NT2/D1 (cell line): Measurements from ENCODE around the gene POLR2J2.
"Not testable (repeated sequence)": the region's sequence is repeated elsewhere in the genome, so short reads cannot be mapped to it uniquely, and the experiment has no call there.

Experiments used
- DNase-seq: peaks from one replicate; pipeline ENCODE4 v3.0.0-alpha.2; 2011; ENCODE audit warnings: low read depth, low spot score
- H3K27me3 ChIP-seq: 2 replicates; pipeline ENCODE4 v1.6.0; 2011; ENCODE audit warnings: mild to moderate bottlenecking; ENCODE audit not compliant: insufficient read length, insufficient read depth
- H3K36me3 ChIP-seq: 2 replicates; pipeline ENCODE4 v1.6.1; 2011; ENCODE audit warnings: mild to moderate bottlenecking, low read length, mixed read lengths; ENCODE audit not compliant: insufficient read depth, insufficient read length
- H3K4me1 ChIP-seq: 2 replicates; pipeline ENCODE4 v1.5.1; 2011; ENCODE audit not compliant: insufficient read depth, insufficient read length
- H3K4me3 ChIP-seq: 2 replicates; pipeline ENCODE4 v1.5.1; 2011; ENCODE audit warnings: low read depth; ENCODE audit not compliant: insufficient read length
- H3K9ac ChIP-seq: 2 replicates; pipeline ENCODE4 v1.6.0; 2011; ENCODE audit warnings: low read depth; ENCODE audit not compliant: insufficient read length
- H3K9me3 ChIP-seq: 2 replicates; pipeline ENCODE4 v1.5.1; 2011; ENCODE audit warnings: mild to moderate bottlenecking, low read length; ENCODE audit not compliant: insufficient read depth

The POLR2J2 gene

GRCh38 chr7:102649924-102650323 is 21.5 kb downstream of the POLR2J2 start, which contains the start of gene SPDYE2B:
Gene SPDYE2B (plus strand): TSS chr7:102650319. CDS start chr7:102652349, 2,030 bp downstream.
- H3K4me3 ChIP-seq, H3K9me3 ChIP-seq, H3K9ac ChIP-seq, H3K4me1 ChIP-seq, H3K36me3 ChIP-seq, H3K27me3 ChIP-seq, DNase-seq: not testable (repeated sequence)

- not testable (repeated sequence) for H3K4me3 ChIP-seq, H3K9ac ChIP-seq, H3K4me1 ChIP-seq, H3K36me3 ChIP-seq, DNase-seq, H3K9me3 ChIP-seq, H3K27me3 ChIP-seq
These were observed 23.6 kb downstream of the POLR2J2 start for GRCh38 chr7:102647813-102648212.

GRCh38 chr7:102643404-102643803 is 28.1 kb downstream of the POLR2J2 start:
- not testable (repeated sequence) for H3K4me1 ChIP-seq, H3K4me3 ChIP-seq, H3K27me3 ChIP-seq, H3K36me3 ChIP-seq, DNase-seq, H3K9me3 ChIP-seq, H3K9ac ChIP-seq

GRCh38 chr7:102642691-102643090 is 28.8 kb downstream of the POLR2J2 start, which contains the start of gene UPK3BL1:
Gene UPK3BL1 (minus strand): TSS chr7:102642791. CDS start chr7:102642741, 50 bp downstream.
- not testable (repeated sequence) for DNase-seq, H3K9ac ChIP-seq, H3K36me3 ChIP-seq, H3K9me3 ChIP-seq, H3K27me3 ChIP-seq, H3K4me3 ChIP-seq, H3K4me1 ChIP-seq

- H3K4me1 ChIP-seq, H3K27me3 ChIP-seq, DNase-seq, H3K4me3 ChIP-seq, H3K9ac ChIP-seq, H3K9me3 ChIP-seq, H3K36me3 ChIP-seq: not testable (repeated sequence)
These were observed 32.6 kb downstream of the POLR2J2 start for GRCh38 chr7:102638848-102639247.

- H3K9me3 ChIP-seq, H3K27me3 ChIP-seq, H3K36me3 ChIP-seq, DNase-seq, H3K4me3 ChIP-seq, H3K9ac ChIP-seq, H3K4me1 ChIP-seq: not testable (repeated sequence)
These were observed 34.5 kb downstream of the POLR2J2 start for GRCh38 chr7:102636956-102637355.

- H3K9ac ChIP-seq, DNase-seq, H3K9me3 ChIP-seq, H3K4me3 ChIP-seq, H3K4me1 ChIP-seq, H3K36me3 ChIP-seq, H3K27me3 ChIP-seq: not testable (repeated sequence)
These were observed 36.1 kb downstream of the POLR2J2 start for GRCh38 chr7:102635354-102635753.

- H3K9me3 ChIP-seq, H3K36me3 ChIP-seq, H3K9ac ChIP-seq, DNase-seq, H3K4me3 ChIP-seq, H3K4me1 ChIP-seq, H3K27me3 ChIP-seq: not testable (repeated sequence)
These were observed 37.2 kb downstream of the POLR2J2 start for GRCh38 chr7:102634299-102634698.

GRCh38 chr7:102630622-102631021 is 40.8 kb downstream of the POLR2J2 start:
- not testable (repeated sequence) for H3K36me3 ChIP-seq, H3K4me3 ChIP-seq, H3K4me1 ChIP-seq, H3K9me3 ChIP-seq, H3K9ac ChIP-seq, H3K27me3 ChIP-seq, DNase-seq

GRCh38 chr7:102627271-102627904 is 44.1 kb downstream of the POLR2J2 start:
- H3K9ac ChIP-seq, H3K36me3 ChIP-seq, H3K4me1 ChIP-seq, H3K9me3 ChIP-seq, H3K4me3 ChIP-seq, DNase-seq, H3K27me3 ChIP-seq: not testable (repeated sequence)

GRCh38 chr7:102618122-102618521 is 53.3 kb downstream of the POLR2J2 start:
- not testable (repeated sequence) for H3K27me3 ChIP-seq, H3K9ac ChIP-seq, DNase-seq, H3K4me3 ChIP-seq, H3K4me1 ChIP-seq, H3K36me3 ChIP-seq, H3K9me3 ChIP-seq

- not testable (repeated sequence) for DNase-seq, H3K9ac ChIP-seq, H3K4me3 ChIP-seq, H3K9me3 ChIP-seq, H3K36me3 ChIP-seq, H3K4me1 ChIP-seq, H3K27me3 ChIP-seq
These were observed 54.8 kb downstream of the POLR2J2 start, which contains the start of gene RASA4 for GRCh38 chr7:102616507-102617125. Gene RASA4 (minus strand): TSS chr7:102616756. CDS start chr7:102616689, 67 bp downstream.
